ENCODE data around the gene XPO5. TPM values are rescaled to one million over a fixed set of nuclear protein-coding genes. Genes with fewer than 3 reads are reported as not detected.

XPO5 gene
- polyA plus RNA-seq, 1 donor = 30.2 TPM

Other genes starting within 250 kb of the XPO5 start
- gene ZNF318, start 206.4 kb downstream of the XPO5 start, polyA plus RNA-seq (ENCODE audit: insufficient read length) = 15.0 TPM
- 23.4 TPM for gene ABCC10, start 148.5 kb downstream of the XPO5 start, polyA plus RNA-seq (ENCODE audit: insufficient read length)
- gene DLK2, start 120.5 kb downstream of the XPO5 start, polyA plus RNA-seq (ENCODE audit: insufficient read length) = 1.9 TPM
- 32.4 TPM for gene TJAP1, start 98.5 kb downstream of the XPO5 start, polyA plus RNA-seq (ENCODE audit: insufficient read length)
- not detected for gene LRRC73, start 65.7 kb downstream of the XPO5 start, polyA plus RNA-seq (ENCODE audit: insufficient read length)
- 87.5 TPM for gene YIPF3, start 59.1 kb downstream of the XPO5 start, polyA plus RNA-seq (ENCODE audit: insufficient read length)
- 14.6 TPM for gene POLR1C, start 58.9 kb downstream of the XPO5 start, polyA plus RNA-seq (ENCODE audit: insufficient read length)
- 9.0 TPM for gene POLH, start 147 bp upstream of the XPO5 start, polyA plus RNA-seq (ENCODE audit: insufficient read length)
- 38.8 TPM for gene GTPBP2, start 53.2 kb upstream of the XPO5 start, polyA plus RNA-seq (ENCODE audit: insufficient read length)
- gene MAD2L1BP, start 59.8 kb upstream of the XPO5 start, polyA plus RNA-seq (ENCODE audit: insufficient read length) = 17.2 TPM
- 0.79 TPM for gene RSPH9, start 69.0 kb upstream of the XPO5 start, polyA plus RNA-seq (ENCODE audit: insufficient read length)
- 31.9 TPM for gene MRPS18A, start 111.8 kb upstream of the XPO5 start, polyA plus RNA-seq (ENCODE audit: insufficient read length)
- gene VEGFA, start 194.2 kb upstream of the XPO5 start, polyA plus RNA-seq (ENCODE audit: insufficient read length) = 86.4 TPM

Measured in hindlimb muscle (tissue), 1 donor.